Measurements from ENCODE around the gene TM9SF1.

Gene TM9SF1

GRCh38 chr14:24177041-24177825 is 18.0 kb downstream of the TM9SF1 start:
- no peak for DNase-seq

GRCh38 chr14:24176599-24176998 is 18.6 kb downstream of the TM9SF1 start:
- no peak for DNase-seq

GRCh38 chr14:24172871-24173281 is 22.4 kb downstream of the TM9SF1 start:
- no peak for DNase-seq

GRCh38 chr14:24172261-24172860 is 22.9 kb downstream of the TM9SF1 start:
- DNase-seq, result no peak

- DNase-seq, result peak; percentile 73 to 88
These were observed 23.6 kb downstream of the TM9SF1 start, which contains the start of gene REC8 for GRCh38 chr14:24171422-24172260. Gene REC8, plus strand, starts transcription at chr14:24172080. Its CDS starts 473 bp downstream, at chr14:24172553.

- DNase-seq, result no peak
These were observed 27.6 kb downstream of the TM9SF1 start for GRCh38 chr14:24167469-24168114.

GRCh38 chr14:24165785-24166184 is 29.5 kb downstream of the TM9SF1 start:
- DNase-seq, result no peak

GRCh38 chr14:24164518-24164991 is 30.7 kb downstream of the TM9SF1 start:
- DNase-seq, result no peak

GRCh38 chr14:24162093-24162492 is 33.1 kb downstream of the TM9SF1 start:
- no peak for DNase-seq

- peak; percentile 96 to 98 for DNase-seq
These were observed 34.1 kb downstream of the TM9SF1 start, which contains the start of gene IRF9 for GRCh38 chr14:24160850-24161804. Gene IRF9, plus strand, starts transcription at chr14:24161265. Its CDS starts 880 bp downstream, at chr14:24162145.

- DNase-seq, result no peak
These were observed 34.8 kb downstream of the TM9SF1 start for GRCh38 chr14:24160499-24160849.

GRCh38 chr14:24159777-24160498 is 35.3 kb downstream of the TM9SF1 start:
- DNase-seq, result no peak

GRCh38 chr14:24157331-24157730 is 37.9 kb downstream of the TM9SF1 start:
- DNase-seq, result no peak

GRCh38 chr14:24156840-24157239 is 38.4 kb downstream of the TM9SF1 start:
- DNase-seq, result no peak

GRCh38 chr14:24155100-24155499 is 40.1 kb downstream of the TM9SF1 start:
- DNase-seq, result no peak

- DNase-seq, result no peak
These were observed 43.7 kb downstream of the TM9SF1 start for GRCh38 chr14:24151404-24152080.

GRCh38 chr14:24150993-24151392 is 44.2 kb downstream of the TM9SF1 start:
- DNase-seq, result no peak

GRCh38 chr14:24150567-24150966 is 44.7 kb downstream of the TM9SF1 start:
- no peak for DNase-seq

- no peak for DNase-seq
These were observed 45.2 kb downstream of the TM9SF1 start for GRCh38 chr14:24150061-24150460.

- no peak for DNase-seq
These were observed 45.8 kb downstream of the TM9SF1 start for GRCh38 chr14:24149302-24149969.

Data from CD4-positive, alpha-beta T cell treated with Interleukin-4 for 1 hour (primary cell).